HEK293 (cell line): ENCODE measurements around the gene TNPO3.

ENCODE experiments used
- CTCF ChIA-PET: fragments of 350-600 bp; formaldehyde crosslinking; extraction: SDS; loops from one replicate; lab custom pipeline; 2021; ENCODE audit warnings: antibody characterized with exemption; lab: Yijun Ruan, JAX
- POLR2A ChIA-PET: fragments of 300-600 bp; formaldehyde crosslinking; extraction: SDS; loops from one replicate; lab custom pipeline; 2020; ENCODE audit warnings: antibody characterized with exemption, inconsistent platforms; lab: Yijun Ruan, JAX
- H3K27ac ChIP-seq: fragments of 200-500 bp; sonication (Bioruptor generic); 2 replicates; pipeline ENCODE4 v1.5.1; 2014; ENCODE audit warnings: low read depth, low read length, control low read depth, inconsistent platforms; ENCODE audit errors: extremely low read depth
- H3K36me3 ChIP-seq, 2 experiments: fragments of 200-500 bp in 1 of 2; sonication (Bioruptor generic) in 1 of 2; 1 replicate in 1 of 2; 2 replicates in 1 of 2; pipeline ENCODE4 v1.5.1; 2014 to 2017; ENCODE audit warnings: inconsistent platforms in 2 of 2, low read length in 2 of 2; ENCODE audit not compliant: control insufficient read depth in 2 of 2, insufficient read depth in 1 of 2
- H3K4me1 ChIP-seq: fragments of 200-500 bp; sonication (Bioruptor generic); 2 replicates; pipeline ENCODE4 v1.5.1; 2014; ENCODE audit warnings: mild to moderate bottlenecking, low read length, inconsistent platforms; ENCODE audit not compliant: control insufficient read depth, insufficient read depth
- H3K4me3 ChIP-seq: 2 replicates; pipeline ENCODE4 v1.5.1; 2011; ENCODE audit warnings: low read depth, mild to moderate bottlenecking, control low read depth, low read length, moderate library complexity
- H3K9me3 ChIP-seq: fragments of 200-500 bp; sonication (Bioruptor generic); 2 replicates; pipeline ENCODE4 v1.5.1; 2014; ENCODE audit warnings: low read depth, low read length, inconsistent platforms; ENCODE audit not compliant: control insufficient read depth, insufficient read depth
- CTCF ChIP-seq: fragments of 450-650 bp; formaldehyde crosslinking; IDR thresholded peaks from 2 replicates; pipeline ENCODE4 v1.5.1; 2016; ENCODE audit warnings: missing biosample characterization, missing genetic modification characterization
- GFI1B ChIP-seq: fragments of 450-650 bp; formaldehyde crosslinking; IDR thresholded peaks from 2 replicates; pipeline ENCODE4 v1.5.1; 2016; ENCODE audit warnings: missing biosample characterization, missing genetic modification characterization
- MZF1 ChIP-seq: fragments of 450-650 bp; formaldehyde crosslinking; IDR thresholded peaks from 2 replicates; pipeline ENCODE4 v1.5.1; 2017; ENCODE audit warnings: missing biosample characterization, missing genetic modification characterization, borderline replicate concordance
- REPIN1 ChIP-seq: fragments of 450-650 bp; formaldehyde crosslinking; IDR thresholded peaks from 2 replicates; pipeline ENCODE4 v1.5.1; 2017; ENCODE audit warnings: missing biosample characterization, missing genetic modification characterization, low read depth
- SALL2 ChIP-seq: fragments of 450-650 bp; formaldehyde crosslinking; IDR thresholded peaks from 2 replicates; pipeline ENCODE4 v1.5.0; 2017; ENCODE audit warnings: missing biosample characterization, mild to moderate bottlenecking, missing genetic modification characterization, borderline replicate concordance
- YY1 ChIP-seq: fragments of 450-650 bp; formaldehyde crosslinking; IDR thresholded peaks from 2 replicates; pipeline ENCODE4 v1.5.1; 2018; ENCODE audit warnings: missing biosample characterization, missing genetic modification characterization
- ZBTB21 ChIP-seq: fragments of 450-650 bp; formaldehyde crosslinking; IDR thresholded peaks from 2 replicates; pipeline ENCODE4 v1.5.1; 2017; ENCODE audit warnings: missing biosample characterization, missing genetic modification characterization
- ZBTB44 ChIP-seq: fragments of 450-650 bp; IDR thresholded peaks from 2 replicates; pipeline ENCODE4 v1.5.1; 2018; ENCODE audit warnings: missing biosample characterization, mild to moderate bottlenecking, missing genetic modification characterization
- ZEB2 ChIP-seq: fragments of 450-650 bp; formaldehyde crosslinking; IDR thresholded peaks from 2 replicates; pipeline ENCODE4 v1.5.1; 2016; ENCODE audit warnings: missing biosample characterization, missing genetic modification characterization
- ZNF133 ChIP-seq: fragments of 450-650 bp; formaldehyde crosslinking; IDR thresholded peaks from 2 replicates; pipeline ENCODE4 v1.5.1; 2016; ENCODE audit warnings: missing biosample characterization, missing genetic modification characterization
- ZNF140 ChIP-seq: fragments of 450-650 bp; formaldehyde crosslinking; IDR thresholded peaks from 2 replicates; pipeline ENCODE4 v1.5.1; 2016; ENCODE audit warnings: missing biosample characterization, missing genetic modification characterization
- ZNF175 ChIP-seq: fragments of 450-650 bp; formaldehyde crosslinking; IDR thresholded peaks from 2 replicates; pipeline ENCODE4 v1.5.1; 2016; ENCODE audit warnings: missing biosample characterization, missing genetic modification characterization
- ZNF184 ChIP-seq: fragments of 450-650 bp; IDR thresholded peaks from 2 replicates; pipeline ENCODE4 v1.5.1; 2018; ENCODE audit warnings: missing biosample characterization, mild to moderate bottlenecking, missing genetic modification characterization
- ZNF23 ChIP-seq: fragments of 450-650 bp; formaldehyde crosslinking; IDR thresholded peaks from 2 replicates; pipeline ENCODE4 v1.5.1; 2016; ENCODE audit warnings: missing biosample characterization, missing genetic modification characterization, borderline replicate concordance
- ZNF266 ChIP-seq: fragments of 450-650 bp; formaldehyde crosslinking; IDR thresholded peaks from 2 replicates; pipeline ENCODE4 v1.5.1; 2016; ENCODE audit warnings: missing biosample characterization, missing genetic modification characterization, low read depth
- ZNF404 ChIP-seq: fragments of 450-650 bp; formaldehyde crosslinking; IDR thresholded peaks from 2 replicates; pipeline ENCODE4 v1.5.1; 2017; ENCODE audit warnings: missing biosample characterization, missing genetic modification characterization
- ZNF514 ChIP-seq: fragments of 450-650 bp; formaldehyde crosslinking; IDR thresholded peaks from 2 replicates; pipeline ENCODE4 v1.5.1; 2016; ENCODE audit warnings: missing biosample characterization, missing genetic modification characterization
- ZNF555 ChIP-seq: fragments of 450-650 bp; formaldehyde crosslinking; conservative IDR thresholded peaks from 2 replicates; pipeline ENCODE4 v1.5.1; 2017; ENCODE audit warnings: missing biosample characterization, mild to moderate bottlenecking, missing genetic modification characterization, inconsistent platforms
- ZNF596 ChIP-seq: fragments of 450-650 bp; IDR thresholded peaks from 2 replicates; pipeline ENCODE4 v1.5.0; 2018; ENCODE audit warnings: missing biosample characterization, mild to moderate bottlenecking, missing genetic modification characterization, moderate library complexity
- ZNF776 ChIP-seq: fragments of 450-650 bp; formaldehyde crosslinking; IDR thresholded peaks from 2 replicates; pipeline ENCODE4 v1.5.0; 2017; ENCODE audit warnings: missing biosample characterization, missing genetic modification characterization, borderline replicate concordance
- ZNF777 ChIP-seq: fragments of 450-650 bp; formaldehyde crosslinking; IDR thresholded peaks from 2 replicates; pipeline ENCODE4 v1.5.1; 2017; ENCODE audit warnings: missing biosample characterization, missing genetic modification characterization, borderline replicate concordance
- TF ChIP-seq, protein P1 (sequence below): fragments of 450-650 bp; formaldehyde crosslinking; IDR thresholded peaks from 2 replicates; pipeline ENCODE4 v1.5.1; 2016; ENCODE audit warnings: missing biosample characterization, missing genetic modification characterization, borderline replicate concordance

Gene TNPO3

GRCh38 chr7:129074361-129074871 lies 19.5 kb upstream of the TNPO3 start:
- POLR2A ChIA-PET, result no interaction called here
- no peak overlapping the region for H3K27ac ChIP-seq
- H3K36me3 ChIP-seq, result no peaks in the 10 kb centered on the region
- no peaks in the 10 kb centered on the region for H3K9me3 ChIP-seq
- H3K4me3 ChIP-seq, result no peak overlapping the region
- no peak for TF ChIP-seq ZNF184
- peak; percentile 28; the same call in 1 of the 2 replicates for TF ChIP-seq ZNF140 (tag by site-specific recombination)
- TF ChIP-seq, all 188 proteins: peak for 1
- H3K4me1 ChIP-seq, result no peaks in the 10 kb centered on the region
- CTCF ChIA-PET, result interaction anchor here (0.5 to 0.6 kb wide), 2 partner anchors 13 to 143 kb away, joined by 3 read pairs; no protein-coding TSS in a partner anchor

DNA sequence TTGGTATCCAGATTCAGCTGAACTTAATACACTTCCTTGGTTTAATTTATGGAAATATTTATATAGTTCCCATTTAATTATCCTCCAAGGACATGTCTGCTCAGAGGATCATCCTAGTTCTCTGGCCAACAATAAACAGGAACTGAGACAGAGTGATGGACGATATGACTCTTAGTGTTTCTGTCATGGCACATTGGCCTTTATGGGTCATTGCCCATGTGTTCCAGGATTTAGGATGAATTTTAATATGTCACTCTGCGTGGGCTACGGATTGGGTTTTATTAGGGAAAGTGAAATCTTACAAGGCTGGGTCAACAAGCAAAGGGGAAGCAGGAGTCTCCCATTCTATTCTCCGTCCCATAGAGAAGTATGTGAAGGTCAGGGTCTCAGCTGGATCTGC lies 18.8 kb upstream of the TNPO3 start:
- no peaks in the 10 kb centered on the region for H3K4me1 ChIP-seq
- H3K36me3 ChIP-seq, result no peaks in the 10 kb centered on the region
- H3K4me3 ChIP-seq, result no peak overlapping the region
- no peaks in the 10 kb centered on the region for H3K9me3 ChIP-seq
- no peak overlapping the region for H3K27ac ChIP-seq
- no peak for TF ChIP-seq YY1 (tag by site-specific recombination)
- no peak for TF ChIP-seq ZNF175 (tag by site-specific recombination)
- no peak for TF ChIP-seq ZNF23
- no peak for TF ChIP-seq ZNF555
- TF ChIP-seq ZNF596 (tag by site-specific recombination), result no peak
- no peak for TF ChIP-seq ZNF514 (tag by site-specific recombination)
- no peak for TF ChIP-seq ZNF777 (tag by site-specific recombination)
- TF ChIP-seq SALL2, result no peak
- no peak for TF ChIP-seq ZNF266 (tag by site-specific recombination)
- TF ChIP-seq, protein P1, sequence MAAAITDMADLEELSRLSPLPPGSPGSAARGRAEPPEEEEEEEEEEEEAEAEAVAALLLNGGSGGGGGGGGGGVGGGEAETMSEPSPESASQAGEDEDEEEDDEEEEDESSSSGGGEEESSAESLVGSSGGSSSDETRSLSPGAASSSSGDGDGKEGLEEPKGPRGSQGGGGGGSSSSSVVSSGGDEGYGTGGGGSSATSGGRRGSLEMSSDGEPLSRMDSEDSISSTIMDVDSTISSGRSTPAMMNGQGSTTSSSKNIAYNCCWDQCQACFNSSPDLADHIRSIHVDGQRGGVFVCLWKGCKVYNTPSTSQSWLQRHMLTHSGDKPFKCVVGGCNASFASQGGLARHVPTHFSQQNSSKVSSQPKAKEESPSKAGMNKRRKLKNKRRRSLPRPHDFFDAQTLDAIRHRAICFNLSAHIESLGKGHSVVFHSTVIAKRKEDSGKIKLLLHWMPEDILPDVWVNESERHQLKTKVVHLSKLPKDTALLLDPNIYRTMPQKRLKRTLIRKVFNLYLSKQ (tag by site-specific recombination), result no peak
- TF ChIP-seq ZEB2 (tag by site-specific recombination), result no peak
- TF ChIP-seq ZNF404 (tag by site-specific recombination), result no peak
- TF ChIP-seq ZBTB21 (tag by site-specific recombination), result no peak
- no peak for TF ChIP-seq ZNF133
- no peak for TF ChIP-seq ZBTB44
- TF ChIP-seq MZF1 (tag by site-specific recombination), result no peak
- no peak for TF ChIP-seq REPIN1 (tag by site-specific recombination)
- no peak for TF ChIP-seq GFI1B (tag by site-specific recombination)
- TF ChIP-seq CTCF, result no peak
- TF ChIP-seq ZNF776, result no peak
- POLR2A ChIA-PET, result no interaction called here
- CTCF ChIA-PET, result interaction anchor here (0.5 to 1.1 kb wide), 3 partner anchors 14 to 143 kb away, joined by 3 to 4 read pairs (median 3); no protein-coding TSS in a partner anchor
